Naive thymus-derived CD4-positive, alpha-beta T cell (primary cell): ENCODE data around the gene YJEFN3. TPM values are rescaled to one million over a fixed set of nuclear protein-coding genes. Genes with fewer than 3 reads are reported as not detected.

ENCODE experiments used
- ATAC-seq: fragments of 150-1000 bp; cut with Tn5 transposase; 2 replicates; pipeline ENCODE4 v1.10.0; 2021; ENCODE audit warnings: mild to moderate bottlenecking, moderate library complexity
- CTCF ChIA-PET: fragments of 350-600 bp; sonication (Branson Sonifier 250); formaldehyde crosslinking; loops from one replicate; lab custom pipeline; 2021; ENCODE audit warnings: antibody characterized with exemption; lab: Charles Lee
- POLR2A ChIA-PET: fragments of 350-600 bp; sonication (Branson Sonifier 250); formaldehyde crosslinking; loops from one replicate; lab custom pipeline; 2021; ENCODE audit warnings: antibody characterized with exemption, inconsistent platforms; lab: Charles Lee
- DNase-seq, 9 donors: peaks; one replicate each; pipeline versions ENCODE4 v3.0.0 to v3.0.0-alpha.2; 2020 to 2022; ENCODE audit warnings: mixed read lengths in 1 of 9
- H3K27ac ChIP-seq: one replicate; pipeline ENCODE4 v1.7.0; 2013; ENCODE audit warnings: mild to moderate bottlenecking, low read depth, low read length, moderate library complexity
- H3K27me3 ChIP-seq, 2 donors: one replicate each; pipeline ENCODE4 v1.7.0; 2013; ENCODE audit warnings: low read length in 2 of 2, mild to moderate bottlenecking in 2 of 2, moderate library complexity in 2 of 2; ENCODE audit not compliant: control insufficient read depth in 2 of 2, insufficient read depth in 2 of 2
- H3K36me3 ChIP-seq, 3 experiments: 1 replicate in 2 of 3; 2 replicates in 1 of 3; pipeline ENCODE4 v1.7.0; 2013; ENCODE audit warnings: low read length in 3 of 3, mild to moderate bottlenecking in 3 of 3, moderate library complexity in 1 of 3; ENCODE audit not compliant: insufficient read depth in 3 of 3, control insufficient read depth in 2 of 3
- H3K4me1 ChIP-seq, 2 donors: one replicate each; pipeline ENCODE4 v1.7.0; 2013; ENCODE audit warnings: low read length in 2 of 2, mild to moderate bottlenecking in 2 of 2, moderate library complexity in 1 of 2; ENCODE audit not compliant: control insufficient read depth in 2 of 2, insufficient read depth in 2 of 2
- H3K4me3 ChIP-seq: 2 replicates; pipeline ENCODE4 v1.7.0; 2013; ENCODE audit warnings: mild to moderate bottlenecking, low read length
- H3K9me3 ChIP-seq, 3 experiments: 1 replicate in 2 of 3; 2 replicates in 1 of 3; pipeline ENCODE4 v1.7.0; 2013; ENCODE audit warnings: low read length in 3 of 3; ENCODE audit not compliant: control insufficient read depth in 2 of 3
- H3K27ac Mint-ChIP-seq, 9 donors: one replicate each; pipeline ENCODE4 v1.8.0; 2020 to 2022; ENCODE audit warnings: mixed read lengths in 9 of 9, mild to moderate bottlenecking in 8 of 9, moderate library complexity in 5 of 9, inconsistent platforms in 2 of 9
- H3K27me3 Mint-ChIP-seq, 5 donors: one replicate each; pipeline ENCODE4 v1.8.0; 2021 to 2022; ENCODE audit warnings: mixed read lengths in 5 of 5, mild to moderate bottlenecking in 1 of 5
- H3K36me3 Mint-ChIP-seq, 5 donors: one replicate each; pipeline ENCODE4 v1.8.0; 2020 to 2022; ENCODE audit warnings: mixed read lengths in 5 of 5, mild to moderate bottlenecking in 3 of 5, inconsistent platforms in 1 of 5
- H3K4me1 Mint-ChIP-seq, 7 donors: one replicate each; pipeline ENCODE4 v1.8.0; 2020 to 2022; ENCODE audit warnings: mixed read lengths in 7 of 7, mild to moderate bottlenecking in 3 of 7, inconsistent platforms in 1 of 7
- H3K4me3 Mint-ChIP-seq, 10 donors: one replicate each; pipeline ENCODE4 v1.8.0; 2020 to 2022; ENCODE audit warnings: mild to moderate bottlenecking in 10 of 10, mixed read lengths in 10 of 10, moderate library complexity in 6 of 10, inconsistent platforms in 2 of 10
- H3K9me3 Mint-ChIP-seq, 11 donors: one replicate each; pipeline ENCODE4 v1.8.0; 2020 to 2022; ENCODE audit warnings: mixed read lengths in 11 of 11, mild to moderate bottlenecking in 4 of 11, inconsistent platforms in 1 of 11, moderate library complexity in 1 of 11
- intact Hi-C, 2 donors: fragments of 100-400 bp; cut with micrococcal nuclease; formaldehyde crosslinking; loops; one replicate each; pipeline ENCODE4 v1.15.1; 2023
- polyA plus RNA-seq, 2 donors: library from polyadenylated mRNA; unstranded; fragments of 300-500 nt; fragmentation: Illumina TruSeq; gene quantifications; one replicate each; pipeline ENCODE4 v1.2.3, GENCODE V29; 2021
- total RNA-seq, 6 experiments: library from RNA in 5 of 6; stranded (reverse) in 5 of 6; gene quantifications; 1 replicate in 5 of 6; 2 replicates in 1 of 6; pipeline ENCODE4 v1.2.3 and lab custom pipeline; 2021 to 2026

YJEFN3 gene
- total and polyA plus RNA-seq, 7 experiments from 2014 or later, result 0.68 to 18.2 (median 9.2) TPM; not detected in 1

DNA sequence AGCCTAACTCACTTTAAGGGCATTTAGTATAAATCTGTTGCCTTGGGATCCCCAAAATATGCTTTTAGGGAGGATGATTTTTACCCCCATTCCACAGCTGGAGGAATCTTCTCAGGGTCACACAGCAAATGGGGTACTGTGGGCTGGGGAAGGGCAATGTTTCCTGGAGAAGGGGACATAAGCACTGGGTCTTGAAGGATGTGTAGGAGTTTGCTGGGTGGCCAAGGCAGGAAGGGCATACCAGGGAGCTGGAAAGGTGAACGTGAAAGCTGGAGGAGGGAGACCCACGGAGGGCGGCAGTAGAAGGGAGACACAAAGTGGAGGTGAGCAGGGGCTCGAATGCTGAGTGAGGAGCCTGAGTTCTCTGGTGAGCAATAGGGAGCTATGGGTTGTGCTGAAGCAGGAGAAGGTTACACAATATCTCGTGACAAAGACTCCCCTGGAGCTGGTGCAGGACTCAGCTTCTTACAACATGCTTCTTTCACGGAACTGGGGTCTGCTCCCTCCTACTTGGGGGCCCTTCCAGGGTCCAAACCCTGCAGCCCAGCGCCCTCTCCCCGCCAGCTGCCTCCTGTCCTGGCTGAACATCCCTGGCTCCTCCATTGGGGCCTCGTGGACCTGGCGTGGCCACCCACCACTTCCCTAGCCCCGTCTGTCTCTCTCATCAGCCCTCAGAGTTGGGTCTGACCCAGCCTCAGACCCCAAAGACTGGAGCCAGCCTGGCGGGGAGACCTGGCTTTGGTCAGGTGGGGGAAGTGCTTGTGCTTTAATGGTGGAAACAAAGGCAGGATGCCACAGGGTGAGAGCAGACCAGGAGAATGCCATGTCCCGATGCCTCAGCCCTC, 20.4 kb downstream of the YJEFN3 start:
- H3K4me3 Mint-ChIP-seq, result no peak overlapping the region
- intact Hi-C loops, result no loop called here
- Histone ChIP-seq H3K36me3 (no peaks in the 10 kb centered on the region), H3K9me3 (no peaks in the 10 kb centered on the region), H3K27me3 (no peaks in the 10 kb centered on the region), H3K4me3 (no peak overlapping the region), H3K27ac (no peak overlapping the region), H3K4me1 (no peaks in the 10 kb centered on the region)
- H3K27ac Mint-ChIP-seq, result peak overlapping the region in 1 of 9 donors; percentile 53
- H3K36me3 Mint-ChIP-seq, result no peaks in the 10 kb centered on the region
- ATAC-seq (peak; percentile 39), DNase-seq (no peak)
- peaks cover 0 to 3% (median 0%) of the 10 kb centered on the region in 7 donors for H3K4me1 Mint-ChIP-seq
- no peaks in the 10 kb centered on the region for H3K9me3 Mint-ChIP-seq
- CTCF ChIA-PET, result interaction anchor here (1.1 kb wide), 1 partner anchor 11 kb away, joined by 3 read pairs; no protein-coding TSS in a partner anchor
- POLR2A ChIA-PET, result interaction anchor here (0.6 to 1.3 kb wide), 3 partner anchors 39 to 130 kb away, joined by 3 to 4 read pairs (median 3); no protein-coding TSS in a partner anchor
- H3K27me3 Mint-ChIP-seq, result no peaks in the 10 kb centered on the region

DNA sequence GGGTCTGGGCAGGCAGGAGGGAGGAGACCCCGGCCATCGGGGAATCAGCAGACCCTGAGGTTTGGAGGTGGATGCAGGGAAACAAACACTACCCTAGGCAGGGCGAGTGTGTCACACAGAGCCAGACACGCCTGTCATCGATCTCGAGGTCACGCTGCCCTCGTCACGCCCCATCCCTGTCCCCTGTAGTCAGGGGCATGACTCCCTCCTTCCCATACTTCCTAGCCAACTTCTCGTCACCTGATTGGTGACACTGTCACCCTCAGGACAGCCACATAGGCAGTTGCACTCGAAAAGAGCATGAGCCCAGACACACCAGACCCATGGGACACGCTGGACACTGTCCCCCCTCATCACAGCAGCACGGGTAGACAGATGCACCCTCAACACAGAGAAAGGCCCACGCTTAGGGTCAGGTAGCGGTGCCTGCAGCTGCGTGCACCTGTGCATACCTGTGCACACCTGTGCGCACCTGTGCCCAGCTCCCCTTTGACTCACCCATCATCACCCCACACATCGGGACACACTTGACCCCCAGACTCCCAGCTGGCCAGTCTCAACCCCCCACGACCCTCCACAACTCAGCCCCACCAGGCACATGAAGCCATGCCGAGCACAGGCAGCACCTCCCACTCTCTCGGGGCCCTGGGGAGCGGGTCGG, 21.2 kb downstream of the YJEFN3 start:
- H3K27ac ChIP-seq, result no peak overlapping the region
- POLR2A ChIA-PET, result no interaction called here

DNA sequence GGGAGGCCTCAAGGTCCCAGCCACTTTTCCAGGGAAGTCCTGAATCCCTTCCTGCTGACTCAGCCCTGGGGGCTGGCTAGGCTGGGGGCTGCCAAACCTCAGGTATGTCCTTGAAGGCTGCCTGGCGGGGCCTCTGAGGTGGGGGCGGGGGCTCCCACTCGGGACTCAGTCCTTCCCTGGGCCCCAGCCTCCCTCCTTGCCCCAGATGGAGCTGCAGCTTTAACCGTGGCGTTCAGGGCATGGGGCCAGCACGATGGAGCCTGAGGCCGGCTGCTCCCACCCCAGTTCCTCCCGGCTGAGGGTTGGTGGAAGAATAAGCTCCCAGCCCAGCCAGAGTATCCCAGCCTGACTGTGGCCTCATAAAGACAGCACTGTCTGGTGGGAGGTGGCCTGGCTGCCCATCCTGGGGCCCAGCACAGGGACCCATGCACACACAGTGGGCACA, 21.8 kb downstream of the YJEFN3 start:
- DNase-seq (no peak), ATAC-seq (no peak)
- no peak overlapping the region for H3K27ac ChIP-seq
- Mint-ChIP-seq H3K27ac (no peak overlapping the region), H3K4me3 (no peak overlapping the region), H3K9me3 (no peaks in the 10 kb centered on the region), H3K27me3 (no peaks in the 10 kb centered on the region), H3K4me1 (peaks cover 0 to 8% (median 3%) of the 10 kb centered on the region in 7 donors), H3K36me3 (no peaks in the 10 kb centered on the region)
- intact Hi-C loops, result loop anchor here in 1 of 2 donors (5.0 kb wide), 1 partner anchor 47 kb away; no protein-coding TSS in a partner anchor
- no peaks in the 10 kb centered on the region for H3K36me3 ChIP-seq
- no peaks in the 10 kb centered on the region for H3K9me3 ChIP-seq
- no peaks in the 10 kb centered on the region for H3K4me1 ChIP-seq
- H3K27me3 ChIP-seq, result no peaks in the 10 kb centered on the region
- ChIA-PET CTCF (interaction anchor here (1.3 kb wide), 1 partner anchor 10 kb away, joined by 6 read pairs; no protein-coding TSS in a partner anchor), POLR2A (interaction anchor here (0.9 kb wide), 1 partner anchor 54 kb away, joined by 3 read pairs; no protein-coding TSS in a partner anchor)
- H3K4me3 ChIP-seq, result no peak overlapping the region

More for the DNA sequence above, 21.2 kb downstream of the YJEFN3 start:
- Mint-ChIP-seq H3K4me3 (no peak overlapping the region), H3K36me3 (no peaks in the 10 kb centered on the region), H3K27ac (peak overlapping the region in 1 of 9 donors; percentile 55), H3K27me3 (no peaks in the 10 kb centered on the region), H3K4me1 (peaks cover 0 to 8% (median 3%) of the 10 kb centered on the region in 7 donors), H3K9me3 (no peaks in the 10 kb centered on the region)
- ATAC-seq (peak; percentile 31), DNase-seq (no peak)
- CTCF ChIA-PET, result interaction anchor here (0.5 to 1.1 kb wide), 2 partner anchors 10 to 55 kb away, joined by 3 read pairs; no protein-coding TSS in a partner anchor
- Histone ChIP-seq H3K27me3 (no peaks in the 10 kb centered on the region), H3K9me3 (no peaks in the 10 kb centered on the region), H3K36me3 (no peaks in the 10 kb centered on the region), H3K4me1 (no peaks in the 10 kb centered on the region), H3K4me3 (no peak overlapping the region)
- intact Hi-C loops, result loop anchor here in 1 of 2 donors (5.0 kb wide), 1 partner anchor 47 kb away; no protein-coding TSS in a partner anchor

DNA sequence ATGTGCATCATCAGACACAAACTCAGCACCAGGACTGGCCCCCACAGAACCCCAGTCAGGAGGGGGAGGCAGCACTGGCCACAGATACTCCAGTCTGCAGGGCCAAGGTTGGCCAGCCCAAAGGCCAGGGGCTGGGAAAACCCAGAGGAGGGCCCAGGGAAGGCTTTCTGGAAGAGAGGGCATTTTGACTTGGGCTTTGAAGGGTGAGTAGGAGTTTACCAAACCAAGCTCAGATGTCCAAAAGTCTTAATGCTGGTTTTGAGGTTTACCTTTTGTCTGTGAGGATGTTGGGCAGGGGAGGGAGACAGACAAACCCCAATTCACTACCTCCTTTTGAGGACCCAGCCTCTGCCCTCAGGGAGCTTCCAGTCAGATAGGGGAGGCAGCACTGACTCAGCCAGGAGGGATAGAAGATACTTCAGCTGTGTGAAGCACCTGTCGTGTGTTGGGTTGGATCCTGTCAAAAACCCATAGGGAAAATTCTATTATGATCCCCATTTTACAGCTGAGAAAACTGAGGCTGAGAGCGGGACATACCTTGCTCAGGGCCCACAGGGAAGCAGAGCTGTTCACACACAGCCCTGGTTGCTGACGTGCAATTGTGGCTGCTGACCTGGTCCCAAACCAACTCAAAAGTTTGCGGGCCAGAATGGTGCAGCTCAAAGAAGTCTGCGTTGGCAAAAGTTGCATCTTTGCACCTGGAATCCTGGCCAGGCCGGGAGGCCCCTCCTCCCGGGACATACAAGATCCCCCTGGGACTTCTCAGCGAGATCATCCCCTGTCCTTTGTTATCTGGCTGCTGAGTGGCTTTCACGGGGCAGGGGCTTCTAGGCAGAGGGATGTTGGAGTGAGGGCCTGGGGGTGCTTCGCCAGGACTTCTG, 22.5 kb downstream of the YJEFN3 start:
- intact Hi-C loops, result loop anchor here in 1 of 2 donors (5.0 kb wide), 1 partner anchor 46 kb away; no protein-coding TSS in a partner anchor
- ATAC-seq (no peak), DNase-seq (no peak)
- H3K27ac ChIP-seq, result no peak overlapping the region
- H3K27me3 ChIP-seq, result no peaks in the 10 kb centered on the region
- Mint-ChIP-seq H3K9me3 (no peaks in the 10 kb centered on the region), H3K4me1 (peaks cover 0 to 8% (median 3%) of the 10 kb centered on the region in 7 donors), H3K4me3 (no peak overlapping the region), H3K36me3 (no peaks in the 10 kb centered on the region), H3K27ac (no peak overlapping the region), H3K27me3 (no peaks in the 10 kb centered on the region)
- H3K9me3 ChIP-seq, result no peaks in the 10 kb centered on the region
- H3K36me3 ChIP-seq, result no peaks in the 10 kb centered on the region
- H3K4me1 ChIP-seq, result no peaks in the 10 kb centered on the region
- no peak overlapping the region for H3K4me3 ChIP-seq
- CTCF ChIA-PET, result interaction anchor here (1.1 to 1.3 kb wide), 2 partner anchors 9 to 93 kb away, joined by 3 to 6 read pairs; no protein-coding TSS in a partner anchor
- POLR2A ChIA-PET, result interaction anchor here (0.9 to 1.7 kb wide), 3 partner anchors 53 to 93 kb away, joined by 3 to 4 read pairs (median 3); no protein-coding TSS in a partner anchor

DNA sequence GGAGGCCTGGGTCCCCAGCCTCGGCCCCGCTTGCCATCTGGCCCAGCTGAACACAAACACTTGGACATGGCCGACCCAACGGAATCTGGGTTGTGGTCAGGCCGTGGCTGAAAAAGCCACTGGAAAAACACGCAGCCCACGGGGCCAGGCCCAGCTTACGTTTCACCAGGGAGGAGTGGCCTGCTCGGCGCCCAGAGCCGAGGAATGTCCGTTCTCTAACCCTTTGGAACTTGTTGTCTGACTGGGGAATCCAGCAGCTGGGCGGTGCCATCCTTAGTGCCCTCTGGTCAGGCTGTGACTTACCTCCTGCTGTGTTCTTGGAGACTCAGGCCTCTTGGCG, 23.1 kb downstream of the YJEFN3 start:
- ChIA-PET CTCF (interaction anchor here (1.1 to 1.3 kb wide), 2 partner anchors 8 to 93 kb away, joined by 3 to 6 read pairs; no protein-coding TSS in a partner anchor), POLR2A (interaction anchor here (1.0 to 1.7 kb wide), 2 partner anchors 75 to 92 kb away, joined by 3 to 4 read pairs; no protein-coding TSS in a partner anchor)
- Mint-ChIP-seq H3K4me3 (no peak overlapping the region), H3K27me3 (no peaks in the 10 kb centered on the region), H3K9me3 (no peaks in the 10 kb centered on the region), H3K36me3 (no peaks in the 10 kb centered on the region), H3K4me1 (peaks cover 0 to 8% (median 3%) of the 10 kb centered on the region in 7 donors), H3K27ac (no peak overlapping the region)
- Histone ChIP-seq H3K36me3 (no peaks in the 10 kb centered on the region), H3K27ac (no peak overlapping the region), H3K4me1 (no peaks in the 10 kb centered on the region), H3K9me3 (no peaks in the 10 kb centered on the region), H3K27me3 (no peaks in the 10 kb centered on the region), H3K4me3 (no peak overlapping the region)
- DNase-seq, result no peak
- ATAC-seq, result no peak
- intact Hi-C loops, result loop anchor here in 1 of 2 donors (5.0 kb wide), 1 partner anchor 45 kb away; no protein-coding TSS in a partner anchor
